Ovary (tissue), 3 donors: ENCODE results near the gene AADACL2.

Source experiments
- EP300 ChIP-seq: sonication (generic); formaldehyde crosslinking; IDR thresholded peaks from one replicate; pipeline ENCODE4 v1.6.1; 2017; ENCODE audit warnings: antibody characterized with exemption
- POLR2A ChIP-seq: fragments of 450-650 bp; IDR thresholded peaks from one replicate; pipeline ENCODE4 v1.6.1; 2017; ENCODE audit warnings: antibody characterized with exemption, mild to moderate bottlenecking, moderate library complexity
- TF ChIP-seq, protein P1 (sequence below), 3 donors: fragments of 450-650 bp in 2 of 3; fragments of 200-600 bp in 1 of 3; IDR thresholded peaks; one replicate each; pipeline versions ENCODE4 v1.5.1 to v1.8.0; 2016 to 2022; ENCODE audit warnings: antibody characterized with exemption in 3 of 3, mild to moderate bottlenecking in 1 of 3
- donor health status: DM: no; HTN: no; CAD: no.

DNA sequence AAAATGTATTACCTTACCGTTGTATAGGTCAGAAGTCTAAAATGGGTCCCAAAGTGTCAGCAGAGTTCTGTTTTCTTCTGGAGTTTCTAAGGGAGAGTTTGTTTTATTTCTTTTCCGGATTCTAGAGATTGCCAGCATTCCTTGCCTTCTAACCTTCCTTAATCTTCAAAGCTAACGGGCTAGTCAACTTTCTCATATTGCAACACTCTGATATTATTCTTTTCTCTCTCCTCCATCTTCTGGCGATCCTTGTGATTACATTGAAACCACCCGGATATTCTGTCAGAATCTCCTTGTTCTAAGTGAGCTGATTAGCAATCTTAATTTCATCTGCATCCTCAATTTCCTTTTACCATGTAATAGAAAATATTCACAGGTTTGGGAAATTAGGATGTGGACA is 36.2 kb upstream of the AADACL2 start:
- TF ChIP-seq, protein P1, sequence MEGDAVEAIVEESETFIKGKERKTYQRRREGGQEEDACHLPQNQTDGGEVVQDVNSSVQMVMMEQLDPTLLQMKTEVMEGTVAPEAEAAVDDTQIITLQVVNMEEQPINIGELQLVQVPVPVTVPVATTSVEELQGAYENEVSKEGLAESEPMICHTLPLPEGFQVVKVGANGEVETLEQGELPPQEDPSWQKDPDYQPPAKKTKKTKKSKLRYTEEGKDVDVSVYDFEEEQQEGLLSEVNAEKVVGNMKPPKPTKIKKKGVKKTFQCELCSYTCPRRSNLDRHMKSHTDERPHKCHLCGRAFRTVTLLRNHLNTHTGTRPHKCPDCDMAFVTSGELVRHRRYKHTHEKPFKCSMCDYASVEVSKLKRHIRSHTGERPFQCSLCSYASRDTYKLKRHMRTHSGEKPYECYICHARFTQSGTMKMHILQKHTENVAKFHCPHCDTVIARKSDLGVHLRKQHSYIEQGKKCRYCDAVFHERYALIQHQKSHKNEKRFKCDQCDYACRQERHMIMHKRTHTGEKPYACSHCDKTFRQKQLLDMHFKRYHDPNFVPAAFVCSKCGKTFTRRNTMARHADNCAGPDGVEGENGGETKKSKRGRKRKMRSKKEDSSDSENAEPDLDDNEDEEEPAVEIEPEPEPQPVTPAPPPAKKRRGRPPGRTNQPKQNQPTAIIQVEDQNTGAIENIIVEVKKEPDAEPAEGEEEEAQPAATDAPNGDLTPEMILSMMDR (IDR thresholded peaks at IDR 0.05), result no peak
- TF ChIP-seq POLR2A (no peak), EP300 (no peak)
